Bronchial epithelial cell (primary cell): Measurements from ENCODE around the gene KCND1. TPM values are rescaled to one million over a fixed set of nuclear protein-coding genes. Genes with fewer than 3 reads are reported as not detected.

ENCODE experiments used
- DNase-seq: peaks from one replicate; pipeline ENCODE4 v3.0.0-alpha.2; 2010; ENCODE audit warnings: low read depth
- FAIRE-seq: peaks from 2 replicates; lab custom pipeline; 2011; peaks lifted over from hg19 to GRCh38; lab: Jason Lieb, UNC
- H3K27me3 ChIP-seq: 2 replicates; pipeline ENCODE4 v1.5.1; 2011; ENCODE audit warnings: low read length; ENCODE audit not compliant: control insufficient read depth, insufficient read depth
- H3K36me3 ChIP-seq: 2 replicates; pipeline ENCODE4 v1.5.1; 2011; ENCODE audit warnings: low read length; ENCODE audit not compliant: control insufficient read depth, insufficient read depth
- H3K4me3 ChIP-seq: 2 replicates; pipeline ENCODE4 v1.5.1; 2011; ENCODE audit warnings: mild to moderate bottlenecking, low read depth, low read length, control low read depth
- total RNA-seq: library from RNA; depleted of rRNA; stranded (reverse); fragments of >200 nt; gene quantifications from 2 replicates; pipeline ENCODE4 v1.2.1, GENCODE V29; 2014
- TF ChIP-seq, protein P1 (sequence below): IDR thresholded peaks from 2 replicates; pipeline ENCODE4 v1.5.1; 2011; ENCODE audit warnings: mild to moderate bottlenecking, moderate library complexity, low read length, control low read depth, inconsistent platforms; ENCODE audit not compliant: insufficient read depth, severe bottlenecking

KCND1 gene
- total RNA-seq, 1 donor from 2014 or later: 0.26 TPM

GRCh38 chrX:48978226-48978625, 6.6 kb upstream of the KCND1 start:
- FAIRE-seq (no peak), DNase-seq (no peak)
- peaks cover 3% of the 10 kb centered on the region for H3K36me3 ChIP-seq
- H3K27me3 ChIP-seq: no peaks in the 10 kb centered on the region
- no peak overlapping the region for H3K4me3 ChIP-seq
- TF ChIP-seq, protein P1, sequence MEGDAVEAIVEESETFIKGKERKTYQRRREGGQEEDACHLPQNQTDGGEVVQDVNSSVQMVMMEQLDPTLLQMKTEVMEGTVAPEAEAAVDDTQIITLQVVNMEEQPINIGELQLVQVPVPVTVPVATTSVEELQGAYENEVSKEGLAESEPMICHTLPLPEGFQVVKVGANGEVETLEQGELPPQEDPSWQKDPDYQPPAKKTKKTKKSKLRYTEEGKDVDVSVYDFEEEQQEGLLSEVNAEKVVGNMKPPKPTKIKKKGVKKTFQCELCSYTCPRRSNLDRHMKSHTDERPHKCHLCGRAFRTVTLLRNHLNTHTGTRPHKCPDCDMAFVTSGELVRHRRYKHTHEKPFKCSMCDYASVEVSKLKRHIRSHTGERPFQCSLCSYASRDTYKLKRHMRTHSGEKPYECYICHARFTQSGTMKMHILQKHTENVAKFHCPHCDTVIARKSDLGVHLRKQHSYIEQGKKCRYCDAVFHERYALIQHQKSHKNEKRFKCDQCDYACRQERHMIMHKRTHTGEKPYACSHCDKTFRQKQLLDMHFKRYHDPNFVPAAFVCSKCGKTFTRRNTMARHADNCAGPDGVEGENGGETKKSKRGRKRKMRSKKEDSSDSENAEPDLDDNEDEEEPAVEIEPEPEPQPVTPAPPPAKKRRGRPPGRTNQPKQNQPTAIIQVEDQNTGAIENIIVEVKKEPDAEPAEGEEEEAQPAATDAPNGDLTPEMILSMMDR: no peak

DNA sequence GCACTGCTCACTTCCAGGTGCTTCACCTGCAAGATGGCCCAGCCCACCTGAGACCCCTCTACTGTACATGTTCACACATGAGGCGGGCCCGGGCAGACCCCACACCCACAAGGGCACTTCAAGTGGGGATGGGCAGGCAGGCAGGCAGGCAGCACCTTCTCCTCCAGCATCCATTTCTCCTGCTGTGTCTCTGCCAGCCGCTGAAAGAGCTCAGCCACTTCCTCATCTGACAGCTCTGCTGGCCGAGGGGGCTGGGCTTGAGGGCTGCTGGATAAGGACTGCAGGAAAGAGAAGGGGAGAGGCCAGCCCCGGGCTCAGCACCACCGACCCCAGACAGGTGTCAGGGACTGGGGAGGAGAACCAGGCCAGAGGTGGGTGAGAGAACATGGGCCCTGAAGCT, 4.4 kb upstream of the KCND1 start:
- no peaks in the 10 kb centered on the region for H3K27me3 ChIP-seq
- no peak for DNase-seq
- no peak overlapping the region for H3K4me3 ChIP-seq
- TF ChIP-seq, protein P1: no peak
- no peaks in the 10 kb centered on the region for H3K36me3 ChIP-seq
- no peak for FAIRE-seq

GRCh38 chrX:48975541-48975940, 3.9 kb upstream of the KCND1 start:
- no peak for FAIRE-seq
- no peaks in the 10 kb centered on the region for H3K36me3 ChIP-seq
- no peak for DNase-seq
- no peaks in the 10 kb centered on the region for H3K27me3 ChIP-seq
- H3K4me3 ChIP-seq: no peak overlapping the region
- TF ChIP-seq, protein P1: no peak

DNA sequence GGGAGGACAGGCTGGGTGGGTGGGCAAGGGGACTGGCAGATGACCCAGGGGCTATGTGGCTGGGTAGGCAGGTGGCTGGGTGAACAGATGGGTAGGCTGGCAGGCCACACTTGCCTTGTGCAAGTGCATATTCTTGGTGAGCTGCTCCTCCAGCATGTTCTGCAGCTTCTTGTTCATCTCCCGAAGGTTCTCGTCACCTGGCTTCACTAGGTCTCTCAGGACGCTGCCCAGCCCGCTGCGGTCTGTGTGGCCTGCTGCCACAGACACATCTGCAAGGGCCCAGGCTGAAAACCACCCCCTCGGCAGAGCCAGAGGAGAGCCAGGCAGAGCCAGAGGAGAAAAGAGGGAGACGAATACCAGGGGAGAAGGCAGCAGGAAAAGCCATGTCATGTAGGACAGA, 3.4 kb upstream of the KCND1 start:
- TF ChIP-seq, protein P1: no peak
- H3K4me3 ChIP-seq: no peak overlapping the region
- H3K27me3 ChIP-seq: no peaks in the 10 kb centered on the region
- no peaks in the 10 kb centered on the region for H3K36me3 ChIP-seq
- FAIRE-seq: no peak
- DNase-seq: no peak

DNA sequence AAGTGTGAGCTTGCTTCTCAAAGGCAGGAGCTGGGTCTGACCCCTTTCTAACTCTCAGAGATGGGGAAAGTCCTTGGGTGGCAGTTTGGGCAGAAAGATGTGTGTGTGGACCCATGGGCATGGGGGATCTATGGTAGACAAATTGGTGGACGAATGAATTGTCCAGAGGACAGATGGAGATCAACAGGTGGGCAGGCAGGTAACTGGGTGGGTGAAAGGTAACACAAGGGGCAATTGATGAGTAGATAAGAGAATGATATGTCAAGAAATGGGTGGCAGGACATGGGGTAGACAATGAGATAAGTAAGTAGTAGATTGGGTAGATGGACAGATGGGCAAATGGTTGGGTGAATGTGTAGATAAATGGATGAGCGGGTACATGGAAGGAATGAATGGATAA, 2.9 kb upstream of the KCND1 start:
- TF ChIP-seq, protein P1: no peak
- Histone ChIP-seq H3K27me3 (no peaks in the 10 kb centered on the region), H3K36me3 (no peaks in the 10 kb centered on the region), H3K4me3 (no peak overlapping the region)
- FAIRE-seq (no peak), DNase-seq (no peak)

GRCh38 chrX:48974033-48974432, 2.4 kb upstream of the KCND1 start:
- TF ChIP-seq, protein P1: no peak
- DNase-seq: no peak
- no peak for FAIRE-seq

More at GRCh38 chrX:48974033-48974432, 2.4 kb upstream of the KCND1 start:
- Histone ChIP-seq H3K36me3 (no peaks in the 10 kb centered on the region), H3K4me3 (no peak overlapping the region), H3K27me3 (no peaks in the 10 kb centered on the region)
